Measurements from ENCODE around the gene RYR3. TPM values are rescaled to one million over a fixed set of nuclear protein-coding genes. Genes with fewer than 3 reads are reported as not detected.

Gene RYR3
- polyA plus RNA-seq (ENCODE audit: insufficient read depth in 1 of 5, insufficient read length in 5 of 5, low replicate concordance in 1 of 5), result 10 to 100 TPM in 4 of 5 donors, 1 to 10 TPM in 1; 6.2 to 12.0 (median 11.2) TPM
- long read RNA-seq, donor 1, partial matches to known transcripts, result 0 of 11 reads
- long read RNA-seq, donor 1, other reads (novel, unspliced or antisense), result 11 of 11 reads
- long read RNA-seq, donor 2, result 0 reads
- long read RNA-seq, donor 3, result 0 reads
- long read RNA-seq, donor 4, result 0 reads
- long read RNA-seq, donor 5, result 0 reads
- long read RNA-seq, donor 6, result 0 reads
- long read RNA-seq, donor 7, result 0 reads
- long read RNA-seq, donor 8, result 0 reads

GRCh38 chr15:33310481-33311311, at the start of gene RYR3:
TSS of gene RYR3 (plus strand) at chr15:33310967. CDS start at chr15:33311046, 79 bp downstream.
- DNase-seq, result peak; percentile 33 to 42

- DNase-seq, result no peak
Measured at GRCh38 chr15:33262306-33262705, 48.5 kb upstream of the RYR3 start.

GRCh38 chr15:33277689-33278088, 33.1 kb upstream of the RYR3 start:
- no peak for DNase-seq

- DNase-seq, result no peak
Measured at GRCh38 chr15:33278816-33279612, 31.8 kb upstream of the RYR3 start.

- DNase-seq, result no peak
Measured at GRCh38 chr15:33279613-33280205, 31.1 kb upstream of the RYR3 start.

- DNase-seq, result no peak
Measured at GRCh38 chr15:33282226-33283020, 28.3 kb upstream of the RYR3 start.

- DNase-seq, result no peak
Measured at GRCh38 chr15:33283576-33283975, 27.2 kb upstream of the RYR3 start.

GRCh38 chr15:33284336-33284735, 26.4 kb upstream of the RYR3 start:
- no peak for DNase-seq

GRCh38 chr15:33292717-33293307, 18.0 kb upstream of the RYR3 start:
- peak; percentile 36 to 44 for DNase-seq

GRCh38 chr15:33293713-33294334, 16.9 kb upstream of the RYR3 start:
- DNase-seq, result no peak

GRCh38 chr15:33296050-33296449, 14.7 kb upstream of the RYR3 start:
- no peak for DNase-seq

GRCh38 chr15:33296856-33297255, 13.9 kb upstream of the RYR3 start:
- DNase-seq, result no peak

GRCh38 chr15:33298631-33299030, 12.1 kb upstream of the RYR3 start:
- no peak for DNase-seq

GRCh38 chr15:33304924-33305323, 5.8 kb upstream of the RYR3 start:
- DNase-seq, result no peak

- no peak for DNase-seq
Measured at GRCh38 chr15:33309602-33310276, 1.0 kb upstream of the RYR3 start.

GRCh38 chr15:33311312-33311971, 675 bp downstream of the RYR3 start:
- DNase-seq, result no peak

GRCh38 chr15:33313491-33313890, 2.7 kb downstream of the RYR3 start:
- no peak for DNase-seq

GRCh38 chr15:33314069-33314468, 3.3 kb downstream of the RYR3 start:
- no peak for DNase-seq

- DNase-seq, result no peak
Measured at GRCh38 chr15:33315044-33315443, 4.3 kb downstream of the RYR3 start.
